Endometrial microvascular endothelial cells (primary cell): ENCODE data around the gene TGFB3. TPM values are rescaled to one million over a fixed set of nuclear protein-coding genes. Genes with fewer than 3 reads are reported as not detected.

Experiments
- in situ Hi-C: cut with HindIII; loops from 2 replicates; pipeline ENCODE4 v1.10.0; 2017; ENCODE audit warnings: low sequenced_read_pairs, low pct_unique_long_range_greater_than_20kb; ENCODE audit errors: inconsistent ontology term
- total RNA-seq: library from RNA; depleted of rRNA; stranded (reverse); fragments of >200 nt; gene quantifications from one replicate; pipeline ENCODE4 v1.2.3, GENCODE V29; 2015; ENCODE audit errors: inconsistent ontology term

TGFB3 gene
- total RNA-seq, 1 donor from 2014 or later = 4.3 TPM

- in situ Hi-C loops = loop anchor here (25.0 kb wide), 1 partner anchor 205 kb away; no protein-coding TSS in a partner anchor
Measured at GRCh38 chr14:75917322-75917945, 64.4 kb downstream of the TGFB3 start.

- in situ Hi-C loops = loop anchor here (25.0 kb wide), 1 partner anchor 203 kb away; no protein-coding TSS in a partner anchor
Measured at GRCh38 chr14:75915045-75915444, 66.8 kb downstream of the TGFB3 start.

GRCh38 chr14:75913183-75913582 is 68.6 kb downstream of the TGFB3 start:
- in situ Hi-C loops = loop anchor here (25.0 kb wide), 1 partner anchor 201 kb away; no protein-coding TSS in a partner anchor

GRCh38 chr14:75911883-75912282 is 69.9 kb downstream of the TGFB3 start:
- in situ Hi-C loops = loop anchor here (25.0 kb wide), 1 partner anchor 200 kb away; no protein-coding TSS in a partner anchor

GRCh38 chr14:75910048-75910447 is 71.7 kb downstream of the TGFB3 start:
- in situ Hi-C loops = loop anchor here (25.0 kb wide), 1 partner anchor 198 kb away; no protein-coding TSS in a partner anchor

- in situ Hi-C loops = loop anchor here (25.0 kb wide), 1 partner anchor 197 kb away; no protein-coding TSS in a partner anchor
Measured at GRCh38 chr14:75909630-75910029, 72.2 kb downstream of the TGFB3 start.

Other genes starting within 250 kb of the TGFB3 start
- gene IFT43, start 3.8 kb upstream of the TGFB3 start, total RNA-seq = 42.7 TPM
- 44.7 TPM for gene GPATCH2L, start 169.9 kb upstream of the TGFB3 start, total RNA-seq